HepG2 (cell line): ENCODE results near the gene TAGLN2. TPM values are rescaled to one million over a fixed set of nuclear protein-coding genes. Genes with fewer than 3 reads are reported as not detected.

Experiments used
- ATAC-seq: fragments of 200-7000 bp; cut with Tn5 transposase; 3 replicates; pipeline ENCODE4 v1.9.1; 2020; ENCODE audit warnings: mild to moderate bottlenecking, moderate library complexity
- BruUV-seq: library from RNA; stranded (reverse); fragments of 400-500 nt; replicated peaks from 2 replicates; lab custom pipeline; 2021; lab: Mats Ljungman, UMichigan
- CTCF ChIA-PET: fragments of 300-600 bp; formaldehyde crosslinking; extraction: SDS; loops from one replicate; lab custom pipeline; 2021; ENCODE audit warnings: low total read pairs, inconsistent platforms, low intra/inter-chr PET ratio; lab: Yijun Ruan, JAX
- POLR2A ChIA-PET: fragments of 350-600 bp; sonication (Branson Sonifier 250); formaldehyde crosslinking; loops from one replicate; lab custom pipeline; 2020; ENCODE audit warnings: antibody characterized with exemption, inconsistent platforms; lab: Yijun Ruan, JAX
- DNase-seq: peaks from one replicate; pipeline ENCODE4 v3.0.0-alpha.2; 2015; ENCODE audit warnings: low spot score
- FAIRE-seq: peaks from 3 replicates; lab custom pipeline; 2011; peaks lifted over from hg19 to GRCh38; lab: Jason Lieb, UNC
- H2AFZ ChIP-seq: one replicate; pipeline ENCODE4 v1.6.1; 2011; ENCODE audit warnings: low read length, inconsistent platforms
- H3K27ac ChIP-seq: fragments of 300-600 bp; 3 replicates; pipeline ENCODE4 v1.8.0; 2011; ENCODE audit warnings: mixed run types, mild to moderate bottlenecking, mixed read lengths, low read length, inconsistent platforms; ENCODE audit not compliant: insufficient read depth; ENCODE audit errors: extremely low read length
- H3K27me3 ChIP-seq, 2 experiments: fragments of 200-600 bp in 1 of 2; 2 replicates in 1 of 2; 3 replicates in 1 of 2; pipeline versions ENCODE4 v1.6.0 to v1.8.0; 2011; ENCODE audit warnings: low read length in 2 of 2, mild to moderate bottlenecking in 2 of 2, moderate library complexity in 2 of 2, inconsistent platforms in 1 of 2; ENCODE audit not compliant: insufficient read depth in 2 of 2, control insufficient read depth in 1 of 2
- H3K36me3 ChIP-seq, 2 experiments: fragments of 200-600 bp in 1 of 2; replicated peaks in 1 of 2; 2 replicates in 1 of 2; 3 replicates in 1 of 2; pipeline versions ENCODE4 v1.5.1 to v1.8.0; 2011; ENCODE audit warnings: low read length in 2 of 2, inconsistent platforms in 1 of 2; ENCODE audit not compliant: insufficient read depth in 2 of 2, control insufficient read depth in 1 of 2
- H3K4me1 ChIP-seq: 2 replicates; pipeline ENCODE4 v1.5.1; 2012; ENCODE audit warnings: low read length, inconsistent platforms; ENCODE audit not compliant: insufficient read depth
- H3K4me2 ChIP-seq: 2 replicates; pipeline ENCODE4 v1.6.0; 2011; ENCODE audit warnings: low read depth, low read length, inconsistent platforms
- H3K4me3 ChIP-seq, 3 experiments: fragments of 200-600 bp in 1 of 3; sonication (generic), shearing (Covaris generic) in 1 of 3; replicated peaks in 1 of 3; 2 replicates each; pipeline ENCODE4 v1.5.1; 2011 to 2016; ENCODE audit warnings: low read length in 3 of 3, inconsistent platforms in 2 of 3, low read depth in 2 of 3, mild to moderate bottlenecking in 2 of 3, control low read depth in 1 of 3, mixed read lengths in 1 of 3; ENCODE audit not compliant: insufficient read depth in 1 of 3
- H3K79me2 ChIP-seq: one replicate; pipeline ENCODE4 v1.6.1; 2011; ENCODE audit warnings: low read length, inconsistent platforms; ENCODE audit not compliant: insufficient read depth
- H3K9ac ChIP-seq: 2 replicates; pipeline ENCODE4 v1.6.0; 2011; ENCODE audit warnings: mild to moderate bottlenecking, low read depth, low read length, inconsistent platforms; ENCODE audit not compliant: insufficient read depth
- H3K9me3 ChIP-seq: 2 replicates; pipeline ENCODE4 v1.5.1; 2012; ENCODE audit warnings: mild to moderate bottlenecking, low read length
- H4K20me1 ChIP-seq: 2 replicates; pipeline ENCODE4 v1.6.0; 2011; ENCODE audit warnings: inconsistent platforms, mild to moderate bottlenecking, low read length, moderate library complexity; ENCODE audit not compliant: insufficient read depth
- AKAP8 ChIP-seq: sonication (generic); formaldehyde crosslinking; IDR thresholded peaks from 2 replicates; pipeline ENCODE4 v1.5.1; 2020; ENCODE audit warnings: mild to moderate bottlenecking, missing genetic modification reagents
- ATF7 ChIP-seq, 2 experiments: fragments of 450-650 bp in 1 of 2; sonication (generic) in 1 of 2; formaldehyde crosslinking in 1 of 2; IDR thresholded peaks; 2 replicates each; pipeline versions ENCODE4 v1.4.0 to v1.6.1; 2016 to 2020; ENCODE audit warnings: antibody characterized with exemption in 1 of 2, mild to moderate bottlenecking in 1 of 2, missing genetic modification reagents in 1 of 2
- DNMT3B ChIP-seq: conservative IDR thresholded peaks from 2 replicates; pipeline ENCODE4 v1.6.1; 2016; ENCODE audit warnings: missing biosample characterization, control low read depth
- MTA1 ChIP-seq: sonication (generic); formaldehyde crosslinking; IDR thresholded peaks from 2 replicates; pipeline ENCODE4 v1.4.0; 2020; ENCODE audit warnings: missing genetic modification reagents, mild to moderate bottlenecking, borderline replicate concordance
- MTA3 ChIP-seq: sonication (generic); formaldehyde crosslinking; IDR thresholded peaks from 2 replicates; pipeline ENCODE4 v1.4.0; 2020; ENCODE audit warnings: missing genetic modification reagents
- RFX5 ChIP-seq: IDR thresholded peaks from 2 replicates; pipeline ENCODE4 v1.6.1; 2011; ENCODE audit warnings: low read depth, low read length, improper control_type of control experiment
- ZNF292 ChIP-seq: sonication (generic); formaldehyde crosslinking; IDR thresholded peaks from 2 replicates; pipeline ENCODE4 v1.8.1; 2022; ENCODE audit warnings: mild to moderate bottlenecking, low read depth, missing genetic modification reagents, borderline replicate concordance
- ZNF432 ChIP-seq: sonication (generic); formaldehyde crosslinking; IDR thresholded peaks from 2 replicates; pipeline ENCODE4 v1.5.0; 2020; ENCODE audit warnings: missing genetic modification reagents, mild to moderate bottlenecking, borderline replicate concordance
- ZNF496 ChIP-seq: sonication (generic); formaldehyde crosslinking; IDR thresholded peaks from 2 replicates; pipeline ENCODE4 v1.8.1; 2023; ENCODE audit warnings: mild to moderate bottlenecking, moderate library complexity, missing genetic modification reagents; ENCODE audit not compliant: insufficient replicate concordance
- ZNF501 ChIP-seq: sonication (generic); formaldehyde crosslinking; IDR thresholded peaks from 2 replicates; pipeline ENCODE4 v1.5.1; 2020; ENCODE audit warnings: mild to moderate bottlenecking, moderate library complexity, missing genetic modification reagents
- ZNF839 ChIP-seq: sonication (generic); formaldehyde crosslinking; IDR thresholded peaks from 2 replicates; pipeline ENCODE4 v1.4.0; 2020; ENCODE audit warnings: missing genetic modification reagents, mild to moderate bottlenecking, borderline replicate concordance
- ZNF850 ChIP-seq: sonication (generic); formaldehyde crosslinking; conservative IDR thresholded peaks from 2 replicates; pipeline ENCODE4 v1.9.0; 2021; ENCODE audit warnings: mild to moderate bottlenecking, missing genetic modification reagents
- WGBS: methylation state at CpG from one replicate; pipeline ENCODE4 v1.1.6; 2017; ENCODE audit warnings: low lambda C conversion rate; 5-methylcytosine and 5-hydroxymethylcytosine counted together
- in situ Hi-C: cut with HindIII; loops from 2 replicates; pipeline ENCODE4 v1.10.0; 2017; ENCODE audit warnings: low pct_unique_long_range_greater_than_20kb; ENCODE audit not compliant: extremely low pct_ligation_motif_present
- intact Hi-C: fragments of 100-400 bp; cut with micrococcal nuclease; formaldehyde crosslinking; loops from one replicate; pipeline ENCODE4 v1.10.0; 2022; ENCODE audit not compliant: unreplicated experiment
- polyA plus RNA-seq, 8 experiments: library from polyadenylated mRNA; depleted of rRNA in 3 of 8; stranded (reverse) in 7 of 8; unstranded in 1 of 8; fragments of >200 nt; fragmentation: Illumina TruSeq in 4 of 8; extraction: Trizol in 4 of 8; gene quantifications; 2 replicates each; pipeline versions ENCODE4 v1.2.1 to v1.2.3, GENCODE V29; 2011 to 2016; ENCODE audit warnings: low read depth in 4 of 8, missing spikeins in 1 of 8, mixed read lengths in 1 of 8; ENCODE audit not compliant: insufficient read depth in 1 of 8
- total RNA-seq, 5 experiments: library from RNA; depleted of rRNA; stranded (reverse); fragments of >200 nt; fragmentation: Illumina TruSeq; extraction: Trizol; gene quantifications; 2 replicates each; pipeline ENCODE4 v1.2.3, GENCODE V29; 2016; ENCODE audit warnings: low read depth in 1 of 5
- TF ChIP-seq, protein P1 (sequence below): sonication (generic); formaldehyde crosslinking; IDR thresholded peaks from 2 replicates; pipeline ENCODE4 v1.5.1; 2020; ENCODE audit warnings: missing genetic modification reagents, mild to moderate bottlenecking, borderline replicate concordance

TAGLN2 gene
- total and polyA plus RNA-seq, 2 of the 13 experiments (the other 11 are each of a cell fraction or from before 2014, with no cell fraction given): 6.7 to 17.2 TPM

DNA sequence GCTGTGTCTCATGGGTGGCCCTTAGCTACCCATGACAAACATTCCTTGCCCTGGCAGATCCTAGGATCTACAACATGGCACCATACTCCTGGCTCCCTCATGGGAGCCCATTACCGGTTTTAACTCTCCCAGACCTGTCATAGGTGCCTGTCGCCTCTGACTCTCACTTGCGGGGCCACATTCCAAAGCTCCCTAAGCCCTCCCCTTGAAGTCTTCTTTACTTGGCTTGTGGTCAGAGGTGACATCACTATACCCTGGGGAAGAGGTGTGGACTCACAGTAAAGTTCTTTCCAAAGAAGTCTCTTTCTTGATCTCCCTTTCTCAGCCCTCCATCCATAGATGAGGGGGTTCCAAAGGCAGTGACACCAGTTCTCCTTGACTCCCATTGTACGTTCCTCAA, 34.1 kb upstream of the TAGLN2 start:
- Histone ChIP-seq H4K20me1 (no peaks in the 10 kb centered on the region), H3K36me3 (no peaks in the 10 kb centered on the region), H3K27ac (no peak overlapping the region), H3K4me2 (no peak overlapping the region), H3K4me1 (no peaks in the 10 kb centered on the region), H2AFZ (no peak overlapping the region), H3K4me3 (no peak overlapping the region), H3K27me3 (peaks cover 0 to 16% of the 10 kb centered on the region in 2 experiments; a peak in 2 of 5 replicates), H3K9ac (no peak overlapping the region), H3K79me2 (no peaks in the 10 kb centered on the region), H3K9me3 (no peaks in the 10 kb centered on the region)
- in situ Hi-C loops: no loop called here
- DNase-seq (no peak), FAIRE-seq (no peak), ATAC-seq (no peak)
- WGBS: 40% methylated on average over 4 of the region's 4 CpGs
- ChIA-PET POLR2A (no interaction called here), CTCF (no interaction called here)
- intact Hi-C loops: no loop called here
- TF ChIP-seq MTA3 (CRISPR knock-in tag) (no peak), DNMT3B (CRISPR knock-in tag) (no peak), AKAP8 (no peak), ZNF292 (CRISPR knock-in tag) (no peak), MTA1 (CRISPR knock-in tag) (no peak), ZNF496 (CRISPR knock-in tag) (no peak), ZNF839 (CRISPR knock-in tag) (no peak), ATF7 (IDR thresholded peaks at IDR 0.05) (no peak), ATF7 (CRISPR knock-in tag; IDR thresholded peaks at IDR 0.05) (no peak), RFX5 (no peak), ZNF432 (no peak), ZNF501 (CRISPR knock-in tag) (no peak), ZNF850 (CRISPR knock-in tag) (no peak)
- TF ChIP-seq, protein P1, sequence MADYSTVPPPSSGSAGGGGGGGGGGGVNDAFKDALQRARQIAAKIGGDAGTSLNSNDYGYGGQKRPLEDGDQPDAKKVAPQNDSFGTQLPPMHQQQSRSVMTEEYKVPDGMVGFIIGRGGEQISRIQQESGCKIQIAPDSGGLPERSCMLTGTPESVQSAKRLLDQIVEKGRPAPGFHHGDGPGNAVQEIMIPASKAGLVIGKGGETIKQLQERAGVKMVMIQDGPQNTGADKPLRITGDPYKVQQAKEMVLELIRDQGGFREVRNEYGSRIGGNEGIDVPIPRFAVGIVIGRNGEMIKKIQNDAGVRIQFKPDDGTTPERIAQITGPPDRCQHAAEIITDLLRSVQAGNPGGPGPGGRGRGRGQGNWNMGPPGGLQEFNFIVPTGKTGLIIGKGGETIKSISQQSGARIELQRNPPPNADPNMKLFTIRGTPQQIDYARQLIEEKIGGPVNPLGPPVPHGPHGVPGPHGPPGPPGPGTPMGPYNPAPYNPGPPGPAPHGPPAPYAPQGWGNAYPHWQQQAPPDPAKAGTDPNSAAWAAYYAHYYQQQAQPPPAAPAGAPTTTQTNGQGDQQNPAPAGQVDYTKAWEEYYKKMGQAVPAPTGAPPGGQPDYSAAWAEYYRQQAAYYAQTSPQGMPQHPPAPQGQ (CRISPR knock-in tag): no peak
- BruUV-seq: no TSS peak
